A673 (cell line): ENCODE results near the gene POMC. TPM values are rescaled to one million over a fixed set of nuclear protein-coding genes. Genes with fewer than 3 reads are reported as not detected.
"Not testable (repeated sequence)": the region's sequence is repeated elsewhere in the genome, so short reads cannot be mapped to it uniquely, and the experiment has no call there.

Source experiments
- BruUV-seq: library from RNA; stranded (reverse); fragments of 400-500 nt; replicated peaks from 2 replicates; lab custom pipeline; 2021; lab: Mats Ljungman, UMichigan
- CTCF ChIA-PET: fragments of 300-600 bp; sonication (Branson Sonifier 250); formaldehyde crosslinking; loops from one replicate; lab custom pipeline; 2022; ENCODE audit warnings: antibody characterized with exemption; lab: Charles Lee
- POLR2A ChIA-PET: fragments of 300-600 bp; sonication (Branson Sonifier 250); formaldehyde crosslinking; loops from one replicate; lab custom pipeline; 2022; ENCODE audit warnings: antibody characterized with exemption; ENCODE audit not compliant: low non-redundant PET; lab: Charles Lee
- DNase-seq: peaks from one replicate; pipeline ENCODE4 v3.0.0-alpha.2; 2015; ENCODE audit warnings: low spot score
- H3K27ac ChIP-seq: fragments of 200-600 bp; sonication (generic); 2 replicates; pipeline ENCODE4 v1.5.1; 2016; ENCODE audit warnings: mixed run types, low read depth, mild to moderate bottlenecking, mixed read lengths, antibody characterized with exemption, low read length; ENCODE audit not compliant: poor library complexity, severe bottlenecking
- H3K27me3 ChIP-seq: fragments of 200-600 bp; sonication (generic); replicated peaks from 2 replicates; pipeline ENCODE4 v1.6.1; 2017; ENCODE audit warnings: mixed run types, low read depth, mild to moderate bottlenecking, mixed read lengths, antibody characterized with exemption, low read length; ENCODE audit not compliant: insufficient read depth, poor library complexity
- H3K36me3 ChIP-seq: fragments of 200-600 bp; sonication (generic); 2 replicates; pipeline ENCODE4 v1.6.1; 2016; ENCODE audit warnings: mixed run types, mild to moderate bottlenecking, mixed read lengths, antibody characterized with exemption, low read length; ENCODE audit not compliant: insufficient read depth, poor library complexity, severe bottlenecking
- H3K4me1 ChIP-seq: fragments of 200-600 bp; sonication (generic); 2 replicates; pipeline ENCODE4 v1.6.1; 2017; ENCODE audit warnings: mixed run types, mild to moderate bottlenecking, mixed read lengths, antibody characterized with exemption, low read length; ENCODE audit not compliant: insufficient read depth, poor library complexity, severe bottlenecking
- H3K4me3 ChIP-seq: fragments of 200-600 bp; sonication (generic); 2 replicates; pipeline ENCODE4 v1.5.1; 2016; ENCODE audit warnings: low read depth, mixed run types, mild to moderate bottlenecking, mixed read lengths, low read length; ENCODE audit not compliant: poor library complexity, severe bottlenecking
- H3K9me3 ChIP-seq: fragments of 200-600 bp; sonication (generic); 2 replicates; pipeline ENCODE4 v1.6.1; 2016; ENCODE audit warnings: mixed run types, low read depth, mild to moderate bottlenecking, mixed read lengths, antibody characterized with exemption, low read length; ENCODE audit not compliant: poor library complexity, severe bottlenecking
- EZH2 ChIP-seq: fragments of 200-600 bp; sonication (generic); IDR thresholded peaks from 2 replicates; pipeline ENCODE4 v1.6.1; 2017; ENCODE audit warnings: borderline replicate concordance, low read depth, mild to moderate bottlenecking, mixed read lengths, antibody characterized with exemption, low read length; ENCODE audit not compliant: poor library complexity, severe bottlenecking
- intact Hi-C: fragments of 100-400 bp; cut with micrococcal nuclease; formaldehyde crosslinking; loops from one replicate; pipeline ENCODE4 v1.10.0; 2022; ENCODE audit not compliant: unreplicated experiment
- total RNA-seq: library from RNA; stranded (reverse); gene quantifications from 2 replicates; pipeline ENCODE4 v1.2.3, GENCODE V29; 2021
- TF ChIP-seq, protein P1 (sequence below): fragments of 300-800, 200-600 bp; sonication (generic); conservative IDR thresholded peaks from 2 replicates; pipeline ENCODE4 v1.5.1; 2017; ENCODE audit warnings: low read depth, mild to moderate bottlenecking, antibody characterized with exemption, low read length, moderate library complexity, mixed read lengths

POMC gene
- total RNA-seq, 1 experiment from 2014 or later, result not detected

GRCh38 chr2:25129901-25130520 is 38.4 kb downstream of the POMC start:
- intact Hi-C loops, result loop anchor here (1.0 to 10.0 kb wide), 3 partner anchors 155 to 719 kb away; no protein-coding TSS in a partner anchor
- TF ChIP-seq EZH2, result no peak
- TF ChIP-seq, protein P1, sequence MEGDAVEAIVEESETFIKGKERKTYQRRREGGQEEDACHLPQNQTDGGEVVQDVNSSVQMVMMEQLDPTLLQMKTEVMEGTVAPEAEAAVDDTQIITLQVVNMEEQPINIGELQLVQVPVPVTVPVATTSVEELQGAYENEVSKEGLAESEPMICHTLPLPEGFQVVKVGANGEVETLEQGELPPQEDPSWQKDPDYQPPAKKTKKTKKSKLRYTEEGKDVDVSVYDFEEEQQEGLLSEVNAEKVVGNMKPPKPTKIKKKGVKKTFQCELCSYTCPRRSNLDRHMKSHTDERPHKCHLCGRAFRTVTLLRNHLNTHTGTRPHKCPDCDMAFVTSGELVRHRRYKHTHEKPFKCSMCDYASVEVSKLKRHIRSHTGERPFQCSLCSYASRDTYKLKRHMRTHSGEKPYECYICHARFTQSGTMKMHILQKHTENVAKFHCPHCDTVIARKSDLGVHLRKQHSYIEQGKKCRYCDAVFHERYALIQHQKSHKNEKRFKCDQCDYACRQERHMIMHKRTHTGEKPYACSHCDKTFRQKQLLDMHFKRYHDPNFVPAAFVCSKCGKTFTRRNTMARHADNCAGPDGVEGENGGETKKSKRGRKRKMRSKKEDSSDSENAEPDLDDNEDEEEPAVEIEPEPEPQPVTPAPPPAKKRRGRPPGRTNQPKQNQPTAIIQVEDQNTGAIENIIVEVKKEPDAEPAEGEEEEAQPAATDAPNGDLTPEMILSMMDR, result 0 out of 2 replicates have a peak, but pooled peaks have one; percentile 25
- CTCF ChIA-PET, result interaction anchor here (0.6 to 3.9 kb wide), 14 partner anchors 10 to 720 kb away, joined by 3 to 65 read pairs (median 4); no protein-coding TSS in a partner anchor
- Histone ChIP-seq H3K9me3 (no peaks in the 10 kb centered on the region), H3K27ac (no peak overlapping the region), H3K4me1 (no peaks in the 10 kb centered on the region), H3K27me3 (peaks cover 18% of the 10 kb centered on the region), H3K36me3 (no peaks in the 10 kb centered on the region), H3K4me3 (no peak overlapping the region)
- no peak for DNase-seq
- BruUV-seq, result no TSS peak
- POLR2A ChIA-PET, result no interaction called here

GRCh38 chr2:25127646-25128045 is 40.7 kb downstream of the POMC start:
- H3K27ac ChIP-seq, result no peak overlapping the region
- ChIA-PET POLR2A (no interaction called here), CTCF (interaction anchor here (3.9 kb wide), 1 partner anchor 152 kb away, joined by 65 read pairs; no protein-coding TSS in a partner anchor)
- no peak overlapping the region for H3K4me3 ChIP-seq
- no peaks in the 10 kb centered on the region for H3K9me3 ChIP-seq
- no peaks in the 10 kb centered on the region for H3K4me1 ChIP-seq
- intact Hi-C loops, result loop anchor here (2.0 kb wide), 1 partner anchor 717 kb away; no protein-coding TSS in a partner anchor
- BruUV-seq, result no TSS peak
- DNase-seq, result no peak
- peaks cover 7% of the 10 kb centered on the region for H3K27me3 ChIP-seq
- no peaks in the 10 kb centered on the region for H3K36me3 ChIP-seq
- TF ChIP-seq, protein P1, result no peak
- no peak for TF ChIP-seq EZH2

DNA sequence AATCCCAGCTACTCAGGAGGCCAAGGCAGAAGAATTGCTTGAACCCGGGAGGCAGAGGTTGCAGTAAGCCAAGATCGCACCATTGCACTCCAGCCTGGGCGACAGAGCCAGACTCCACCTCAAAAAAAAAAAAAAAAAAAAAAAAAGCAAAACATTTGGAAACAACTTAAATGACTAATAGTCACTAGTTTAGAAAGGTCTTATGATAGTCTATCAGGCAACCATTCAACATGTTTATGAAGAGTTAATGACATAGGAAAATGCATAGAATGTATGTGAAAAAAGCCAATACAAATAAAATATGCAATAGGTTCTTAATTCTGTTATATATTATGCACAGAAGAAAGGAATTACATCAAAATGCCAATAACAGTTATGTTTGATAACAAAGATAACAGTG is 41.3 kb downstream of the POMC start:
- CTCF ChIA-PET, result interaction anchor here (3.9 kb wide), 1 partner anchor 151 kb away, joined by 65 read pairs; no protein-coding TSS in a partner anchor
- POLR2A ChIA-PET, DNase-seq, H3K27ac ChIP-seq, H3K4me1 ChIP-seq, H3K4me3 ChIP-seq, H3K27me3 ChIP-seq, BruUV-seq, H3K9me3 ChIP-seq, intact Hi-C loops, H3K36me3 ChIP-seq: not testable (repeated sequence)

DNA sequence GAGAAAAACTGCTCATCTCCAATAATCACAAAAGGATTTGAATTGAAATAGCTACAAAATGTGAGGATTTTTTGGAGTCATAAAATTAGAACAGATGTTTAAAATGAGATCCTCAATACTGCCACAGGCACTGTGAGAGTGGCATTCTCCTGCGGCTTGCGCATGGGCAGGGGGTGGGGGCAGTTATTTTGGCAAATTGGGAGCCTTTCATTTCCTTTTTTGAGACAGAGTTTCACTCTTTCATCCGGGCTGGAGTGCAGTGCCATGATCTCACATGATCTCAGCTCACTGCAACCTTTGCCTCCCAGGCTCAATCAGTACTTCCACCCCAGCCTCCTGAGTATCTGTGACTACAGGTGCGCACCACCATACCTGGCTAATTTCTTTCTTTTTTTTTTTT is 42.4 kb downstream of the POMC start:
- Histone ChIP-seq H3K27ac (no peak overlapping the region), H3K4me3 (no peak overlapping the region), H3K27me3 (no peaks in the 10 kb centered on the region), H3K9me3 (no peaks in the 10 kb centered on the region), H3K4me1 (no peaks in the 10 kb centered on the region), H3K36me3 (no peaks in the 10 kb centered on the region)
- intact Hi-C loops, result no loop called here
- no peak for TF ChIP-seq EZH2
- TF ChIP-seq, protein P1, result no peak
- DNase-seq, result no peak
- no TSS peak for BruUV-seq
- POLR2A ChIA-PET, result interaction anchor here (0.7 kb wide), 1 partner anchor 19 kb away, joined by 3 read pairs; no protein-coding TSS in a partner anchor
- CTCF ChIA-PET, result no interaction called here
